Hepatocyte (in vitro differentiated cells): ENCODE data around the gene PTPRT.

Experiments
- CTCF ChIP-seq: fragments of 200-600 bp; sonication (generic); IDR thresholded peaks from 2 replicates; pipeline ENCODE4 v1.5.1; 2016; ENCODE audit warnings: antibody characterized with exemption, mild to moderate bottlenecking; ENCODE audit not compliant: poor library complexity
- EZH2 ChIP-seq: fragments of 200-600 bp; sonication (generic); IDR thresholded peaks from 2 replicates; pipeline ENCODE4 v1.6.1; 2016; ENCODE audit warnings: antibody characterized with exemption, mild to moderate bottlenecking, borderline replicate concordance
- EZH2phosphoT487 ChIP-seq: fragments of 200-600 bp; sonication (generic); IDR thresholded peaks from one replicate; pipeline ENCODE4 v1.6.1; 2018; ENCODE audit warnings: antibody characterized with exemption, mild to moderate bottlenecking, low read depth, moderate library complexity; ENCODE audit not compliant: unreplicated experiment, severe bottlenecking

GRCh38 chr20:43170771-43171170 is 18.9 kb downstream of the PTPRT start:
- TF ChIP-seq CTCF (no peak), EZH2 (no peak), EZH2phosphoT487 (no peak)
